T follicular helper cell (primary cell): Measurements from ENCODE around the gene CLIC5.

Experiments
- DNase-seq: peaks from one replicate; pipeline ENCODE4 v3.0.0-alpha.2; 2020; ENCODE audit warnings: low read depth

CLIC5 gene

DNA sequence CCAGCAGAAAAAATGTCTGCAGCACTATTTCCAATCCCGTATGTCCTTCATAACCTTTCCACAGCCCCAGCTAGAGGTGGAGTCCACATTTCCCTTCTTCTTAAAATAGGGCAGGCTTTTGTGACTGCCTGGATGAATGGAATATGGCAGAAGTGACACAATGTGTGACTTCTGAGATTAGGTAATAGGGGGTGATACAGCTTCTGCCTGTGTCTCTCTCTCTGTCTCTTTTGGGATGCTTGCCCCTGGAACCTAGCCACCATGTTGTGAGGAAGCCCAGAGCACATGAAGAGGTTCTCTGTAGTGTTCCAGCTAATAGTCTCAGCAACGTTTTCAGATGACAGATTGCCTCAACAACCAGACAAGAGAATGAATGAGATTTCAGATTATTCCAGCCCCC, 51.4 kb downstream of the CLIC5 start:
- no peak for DNase-seq

- DNase-seq, result no peak
Observed at GRCh38 chr6:45963896-45964295, 51.8 kb downstream of the CLIC5 start.

DNA sequence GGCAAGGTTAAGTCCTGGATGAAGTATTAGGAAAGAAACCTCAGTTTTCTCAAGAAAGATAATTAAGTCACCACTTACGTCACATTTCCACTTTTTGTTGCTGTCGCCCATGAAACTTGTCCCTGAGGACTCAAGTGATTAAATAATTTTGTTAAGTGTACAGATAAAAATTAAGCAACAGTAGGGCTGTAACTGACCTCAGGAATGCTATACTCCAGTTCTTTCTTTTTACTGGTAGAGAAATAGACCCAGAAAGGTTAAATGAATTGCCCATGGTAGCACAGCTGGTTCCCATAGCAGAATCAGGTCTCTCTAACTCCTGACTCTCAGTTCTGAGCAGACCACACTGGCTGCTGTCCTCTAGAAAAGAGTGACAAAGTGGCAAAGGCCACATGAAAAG, 54.5 kb downstream of the CLIC5 start:
- no peak for DNase-seq

DNA sequence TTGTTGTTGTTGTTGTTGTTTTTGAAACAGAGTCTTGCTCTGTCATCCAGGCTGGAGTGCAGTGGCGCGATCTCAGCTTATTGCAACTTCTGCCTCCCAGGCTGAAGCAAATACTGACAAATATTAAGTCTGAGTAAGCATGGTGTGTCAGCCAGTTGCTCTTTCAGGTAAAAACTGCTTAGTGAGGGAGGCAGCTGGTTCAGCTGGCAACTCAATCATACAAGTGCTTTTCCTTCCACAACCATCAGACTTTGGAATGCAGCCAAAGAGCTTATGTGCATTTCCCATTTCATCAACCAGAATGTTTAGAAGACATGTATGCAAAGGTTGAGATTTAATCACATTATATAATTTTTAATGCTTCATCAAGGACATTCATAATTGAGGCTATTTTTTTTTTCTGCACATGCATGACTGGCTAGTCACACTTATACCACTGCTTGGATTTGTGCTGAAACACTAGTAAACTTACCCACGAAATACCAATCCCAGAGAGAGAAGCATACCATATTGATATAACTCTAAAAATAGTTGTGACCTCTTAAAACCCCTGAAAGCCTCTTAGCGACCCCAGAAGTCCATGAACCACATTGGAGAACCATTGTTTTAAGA, 56.0 kb downstream of the CLIC5 start:
- DNase-seq, result no peak

GRCh38 chr6:45956663-45957062, 59.0 kb downstream of the CLIC5 start:
- no peak for DNase-seq

DNA sequence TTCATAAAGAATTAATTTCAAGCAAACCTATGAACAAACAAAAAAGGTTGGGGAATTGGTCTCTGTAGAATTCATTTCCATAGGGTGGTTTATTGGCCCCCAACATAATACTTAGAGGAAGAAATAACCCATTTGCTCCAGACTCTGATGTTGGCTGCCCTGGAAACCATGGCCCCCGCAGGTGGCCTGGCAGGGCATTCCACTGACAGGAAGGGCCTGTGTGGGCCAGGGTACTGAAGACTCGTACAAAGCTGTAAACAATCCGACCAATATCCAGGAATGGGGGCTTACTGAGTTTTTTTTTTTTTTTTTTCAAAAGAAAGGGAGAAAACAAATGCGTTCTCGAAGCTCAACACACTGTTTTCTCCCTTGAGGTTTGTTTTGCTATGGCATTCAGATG, 59.5 kb downstream of the CLIC5 start:
- DNase-seq, result no peak

- DNase-seq, result no peak
Observed at GRCh38 chr6:45955597-45955996, 60.1 kb downstream of the CLIC5 start.

GRCh38 chr6:45952546-45952945, 63.1 kb downstream of the CLIC5 start:
- DNase-seq, result no peak

GRCh38 chr6:45952168-45952529, 63.5 kb downstream of the CLIC5 start:
- DNase-seq, result no peak

- no peak for DNase-seq
Observed at GRCh38 chr6:45951321-45952167, 64.1 kb downstream of the CLIC5 start.

DNA sequence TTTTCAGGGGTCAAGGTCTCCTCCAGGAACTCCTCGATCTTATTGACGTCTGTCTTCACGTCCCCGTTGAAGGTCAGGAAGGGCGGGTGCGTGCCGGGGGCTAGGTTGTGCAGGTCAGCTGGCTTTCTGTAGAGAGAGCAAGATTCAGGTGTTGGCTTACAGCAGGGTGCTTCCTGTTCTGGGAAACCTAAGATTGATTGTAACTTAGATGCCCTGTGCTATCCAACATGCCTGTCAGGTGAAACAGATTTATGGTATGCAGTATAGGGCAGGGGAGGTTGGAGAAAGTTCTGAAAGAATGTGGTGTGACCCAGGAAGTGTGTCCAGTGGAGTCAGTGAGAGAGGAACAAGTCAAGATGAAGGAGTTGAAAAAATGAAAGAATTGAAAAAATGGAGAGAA, 66.4 kb downstream of the CLIC5 start:
- no peak for DNase-seq

GRCh38 chr6:45947807-45948206, 67.9 kb downstream of the CLIC5 start:
- DNase-seq, result no peak

GRCh38 chr6:45946887-45947286, 68.8 kb downstream of the CLIC5 start:
- DNase-seq, result no peak

DNA sequence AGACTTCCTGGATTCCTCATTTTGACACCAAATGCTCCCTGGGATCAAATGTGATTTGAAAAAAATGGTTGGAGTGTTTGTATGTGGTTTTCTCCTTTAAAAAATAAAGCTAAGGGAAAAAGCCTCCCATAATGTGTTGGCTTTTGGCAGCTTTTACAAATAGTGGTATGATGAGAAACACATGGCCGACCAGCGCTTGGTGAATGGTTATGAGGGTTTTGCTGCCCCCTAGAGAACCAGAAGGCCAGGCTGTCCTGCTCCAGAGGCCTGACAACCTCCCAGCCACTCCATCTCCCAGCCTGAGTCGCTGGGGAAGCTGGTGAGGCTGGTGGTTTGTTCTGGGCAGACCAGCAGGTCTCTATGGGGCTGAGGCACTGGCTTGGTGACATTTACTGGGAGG, 69.3 kb downstream of the CLIC5 start:
- no peak for DNase-seq

DNA sequence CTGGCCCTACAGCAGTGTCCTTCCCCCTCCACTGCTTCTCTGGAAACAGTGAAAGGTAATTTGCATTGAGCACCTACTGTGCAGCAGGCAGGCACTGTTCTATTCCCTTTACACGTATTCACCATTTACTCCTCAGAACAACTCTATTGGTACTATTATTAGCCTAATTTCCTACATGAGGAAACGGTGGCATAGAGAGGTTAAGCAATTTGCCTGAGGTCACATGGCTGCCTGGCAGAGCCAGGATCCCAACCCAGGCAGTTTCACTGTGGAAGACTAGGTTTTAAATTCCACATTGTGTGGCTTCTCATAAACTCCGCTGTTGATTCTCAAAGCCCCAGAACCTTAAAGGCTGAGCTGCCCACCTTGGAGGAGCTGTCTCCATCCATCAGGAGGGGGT, 72.7 kb downstream of the CLIC5 start:
- DNase-seq, result no peak

- DNase-seq, result no peak
Observed at GRCh38 chr6:45933855-45934254, 81.8 kb downstream of the CLIC5 start.

GRCh38 chr6:45931232-45931631, 84.4 kb downstream of the CLIC5 start:
- DNase-seq, result no peak

GRCh38 chr6:45930420-45931040, 85.1 kb downstream of the CLIC5 start:
- DNase-seq, result peak; percentile 25

GRCh38 chr6:45929421-45930361, 86.0 kb downstream of the CLIC5 start:
- no peak for DNase-seq

- no peak for DNase-seq
Observed at GRCh38 chr6:45928721-45929305, 86.8 kb downstream of the CLIC5 start.

- no peak for DNase-seq
Observed at GRCh38 chr6:45927421-45928320, 88.0 kb downstream of the CLIC5 start.
